Activated CD4-positive, alpha-beta T cell treated with anti-CD3 and anti-CD28 coated beads, Interleukin-10, Interleukin-2, amounts not matched to agents 100 ng/mL and 50 ng/mL, durations not matched to agents 16 hours and 8 hours (primary cell): ENCODE data around the gene CISH.
A peak's percentile ranks its signal among the peaks of the same experiment; 100 is the strongest.

ENCODE experiments used
- DNase-seq: peaks from one replicate; pipeline ENCODE4 v3.0.0-alpha.2; 2020

Gene CISH

GRCh38 chr3:50568947-50569749 is 42.4 kb downstream of the CISH start, which contains the start of gene HEMK1:
Gene HEMK1 (plus strand): TSS chr3:50569522. CDS start chr3:50571105, 1,583 bp downstream.
- DNase-seq = peak; percentile 98

- DNase-seq = peak; percentile 98
These were observed 44.0 kb downstream of the CISH start, which contains the start of gene C3orf18 for GRCh38 chr3:50567386-50568167. Gene C3orf18 (minus strand): TSS chr3:50567747. CDS start chr3:50565699, 2,048 bp downstream.

- no peak for DNase-seq
These were observed 44.6 kb downstream of the CISH start for GRCh38 chr3:50567011-50567385.

- DNase-seq = no peak
These were observed 47.3 kb downstream of the CISH start for GRCh38 chr3:50564321-50564720.

- DNase-seq = no peak
These were observed 47.7 kb downstream of the CISH start for GRCh38 chr3:50563867-50564266.

GRCh38 chr3:50562861-50563260 is 48.7 kb downstream of the CISH start:
- DNase-seq = no peak

- DNase-seq = no peak
These were observed 51.9 kb downstream of the CISH start for GRCh38 chr3:50559702-50560101.

- no peak for DNase-seq
These were observed 53.7 kb downstream of the CISH start for GRCh38 chr3:50557915-50558314.

- no peak for DNase-seq
These were observed 54.5 kb downstream of the CISH start for GRCh38 chr3:50557106-50557505.
